ENCODE measurements around the gene ERBIN. TPM values are rescaled to one million over a fixed set of nuclear protein-coding genes. Genes with fewer than 3 reads are reported as not detected.

The ERBIN gene
- polyA plus RNA-seq, 2 of the 4 experiments (the other 2 are of a cell fraction) = 24.3 to 57.7 TPM

DNA sequence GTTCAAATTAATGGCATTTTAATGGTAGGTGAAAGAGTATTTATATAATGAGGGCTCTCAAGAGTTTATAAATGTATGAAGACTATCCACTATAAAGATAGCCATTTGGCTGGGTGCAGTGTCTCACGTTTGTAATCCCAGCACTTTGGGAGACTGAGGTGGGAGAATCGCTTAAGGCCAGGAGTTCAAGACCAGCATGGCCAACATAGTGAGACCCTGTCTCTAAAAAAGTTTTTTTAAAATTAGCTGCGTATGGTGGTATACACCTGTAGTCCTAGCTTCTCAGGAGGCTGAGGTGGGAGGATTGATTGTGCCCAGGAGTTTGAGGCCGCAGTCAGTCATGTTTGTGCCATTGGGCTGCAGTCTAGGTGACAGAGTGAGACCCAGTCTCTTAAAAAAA lies 61.6 kb downstream of the ERBIN start (continued):
- TF ChIP-seq CHD4 (IDR thresholded peaks at IDR 0.05; ENCODE audit: borderline replicate concordance) (no peak), RNF2 (IDR thresholded peaks at IDR 0.05; ENCODE audit: borderline replicate concordance, low read depth) (no peak), KDM1A (IDR thresholded peaks at IDR 0.05; ENCODE audit: low read depth) (no peak)

DNA sequence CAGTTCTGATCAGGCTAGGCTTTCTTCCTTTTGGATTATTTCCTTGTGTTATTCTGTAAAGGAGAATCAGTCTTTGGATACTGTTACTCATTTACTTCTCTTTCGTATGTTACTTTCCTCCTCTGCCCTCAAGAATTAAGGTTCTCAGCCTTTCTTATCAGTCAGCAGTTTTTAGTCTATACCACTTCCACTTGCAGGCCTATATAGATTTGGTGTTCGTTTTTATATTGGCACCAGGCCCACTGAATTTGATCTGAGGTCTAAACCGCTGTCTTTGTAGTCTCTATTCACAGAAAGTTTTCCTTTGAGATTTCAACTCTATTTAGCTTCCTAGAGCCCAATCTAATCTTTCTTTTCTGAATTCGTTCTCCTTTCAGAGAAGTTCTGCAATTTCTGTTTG lies 62.8 kb downstream of the ERBIN start:
- POLR2A ChIA-PET = no interaction called here
- peak; percentile 59 for TF ChIP-seq MAFK (IDR thresholded peaks at IDR 0.05; ENCODE audit: partially characterized antibody)
- TF ChIP-seq, protein P1, sequence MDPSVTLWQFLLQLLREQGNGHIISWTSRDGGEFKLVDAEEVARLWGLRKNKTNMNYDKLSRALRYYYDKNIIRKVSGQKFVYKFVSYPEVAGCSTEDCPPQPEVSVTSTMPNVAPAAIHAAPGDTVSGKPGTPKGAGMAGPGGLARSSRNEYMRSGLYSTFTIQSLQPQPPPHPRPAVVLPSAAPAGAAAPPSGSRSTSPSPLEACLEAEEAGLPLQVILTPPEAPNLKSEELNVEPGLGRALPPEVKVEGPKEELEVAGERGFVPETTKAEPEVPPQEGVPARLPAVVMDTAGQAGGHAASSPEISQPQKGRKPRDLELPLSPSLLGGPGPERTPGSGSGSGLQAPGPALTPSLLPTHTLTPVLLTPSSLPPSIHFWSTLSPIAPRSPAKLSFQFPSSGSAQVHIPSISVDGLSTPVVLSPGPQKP (IDR thresholded peaks at IDR 0.05; ENCODE audit: low read depth, low read length) = no peak
- H3K4me1 ChIP-seq = peaks cover 25% of the 10 kb centered on the region
- CTCF ChIA-PET = no interaction called here
- H3K27ac ChIP-seq = no peak overlapping the region
- ATAC-seq = no peak
- WGBS (ENCODE audit: missing lambda C conversion rate) = 81% methylated on average over 4 of the region's 4 CpGs
- H3K9me3 ChIP-seq = no peaks in the 10 kb centered on the region
- DNase-seq (ENCODE audit: low read depth in 1 of 2, low spot score in 1 of 2) = no peak
- FAIRE-seq = no peak
- no peak overlapping the region for H3K4me2 ChIP-seq
- no peak overlapping the region for H3K4me3 ChIP-seq

DNA sequence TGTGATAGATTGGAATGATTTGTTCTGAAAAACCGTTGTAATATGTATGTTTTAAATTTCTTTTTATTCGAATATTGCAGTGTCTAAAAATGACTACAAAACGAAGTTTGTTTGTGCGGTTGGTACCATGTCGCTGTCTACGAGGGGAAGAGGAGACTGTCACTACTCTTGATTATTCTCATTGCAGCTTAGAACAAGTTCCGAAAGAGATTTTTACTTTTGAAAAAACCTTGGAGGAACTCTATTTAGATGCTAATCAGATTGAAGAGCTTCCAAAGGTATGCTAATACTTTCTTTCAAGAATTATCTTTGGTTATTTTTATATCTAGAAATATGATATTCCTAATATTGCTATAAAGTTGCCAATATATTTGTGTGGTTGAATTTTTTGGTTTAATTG lies 66.3 kb downstream of the ERBIN start:
- FAIRE-seq = no peak
- no peak for TF ChIP-seq NFE2L2 (conservative IDR thresholded peaks at IDR 0.05; ENCODE audit: low read length)
- no peak for TF ChIP-seq RFX5 (IDR thresholded peaks at IDR 0.05)
- TF ChIP-seq HOXA7 (CRISPR knock-in tag; IDR thresholded peaks at IDR 0.05) = no peak
- TF ChIP-seq MYC (IDR thresholded peaks at IDR 0.05; ENCODE audit: borderline replicate concordance, low read length) = no peak
- no peak for TF ChIP-seq RAD21 (conservative IDR thresholded peaks at IDR 0.05 in 1 of 2, IDR thresholded peaks at IDR 0.05 in 1 of 2)
- no peak for TF ChIP-seq MAFK (IDR thresholded peaks at IDR 0.05; ENCODE audit: partially characterized antibody)
- no peak for TF ChIP-seq ZSCAN20 (CRISPR knock-in tag; IDR thresholded peaks at IDR 0.05)
- TF ChIP-seq EHMT2 (IDR thresholded peaks at IDR 0.05; ENCODE audit: low read depth) = no peak
- no peak for TF ChIP-seq CBX2 (IDR thresholded peaks at IDR 0.05; ENCODE audit: borderline replicate concordance, low read depth)
- TF ChIP-seq HMGXB4 (CRISPR knock-in tag; IDR thresholded peaks at IDR 0.05; ENCODE audit: borderline replicate concordance) = no peak
- TF ChIP-seq JUN (IDR thresholded peaks at IDR 0.05) = no peak
- no peak for TF ChIP-seq RNF2 (IDR thresholded peaks at IDR 0.05; ENCODE audit: borderline replicate concordance, low read depth)
- no peak for TF ChIP-seq BCL3 (IDR thresholded peaks at IDR 0.05)
- no peak for TF ChIP-seq KDM5A (IDR thresholded peaks at IDR 0.05)
- no peak for TF ChIP-seq SREBF2 (IDR thresholded peaks at IDR 0.05)
- no peak for TF ChIP-seq POLR2A (IDR thresholded peaks at IDR 0.05; ENCODE audit: low read length)
- CTCF ChIA-PET = no interaction called here
- H3K4me2 ChIP-seq = no peak overlapping the region
- ATAC-seq = no peak
- no peaks in the 10 kb centered on the region for H3K9me3 ChIP-seq
- H3K4me3 ChIP-seq = no peak overlapping the region
- POLR2A ChIA-PET = no interaction called here
- 89% methylated on average over 7 of the region's 7 CpGs for WGBS (ENCODE audit: missing lambda C conversion rate)
- DNase-seq (ENCODE audit: low read depth in 1 of 2, low spot score in 1 of 2) = no peak
- H3K27ac ChIP-seq = no peak overlapping the region
- H3K4me1 ChIP-seq = no peaks in the 10 kb centered on the region

All from A549 (cell line).